Fibroblast of skin of right quadriceps (primary cell): ENCODE measurements around the gene GFOD2.
A peak's percentile ranks its signal among the peaks of the same experiment; 100 is the strongest.
"Not testable (repeated sequence)": the region's sequence is repeated elsewhere in the genome, so short reads cannot be mapped to it uniquely, and the experiment has no call there.

ENCODE experiments used
- DNase-seq: peaks from one replicate; pipeline ENCODE4 v3.0.0-alpha.2; 2013

The GFOD2 gene

GRCh38 chr16:67719048-67719777 lies at the start of gene GFOD2:
GFOD2 (minus strand) TSS chr16:67719316; CDS start chr16:67685715, 33,601 bp downstream.
- DNase-seq: peak; percentile 92

GRCh38 chr16:67767953-67768352 lies 48.8 kb upstream of the GFOD2 start:
- peak; percentile 47 for DNase-seq

DNA sequence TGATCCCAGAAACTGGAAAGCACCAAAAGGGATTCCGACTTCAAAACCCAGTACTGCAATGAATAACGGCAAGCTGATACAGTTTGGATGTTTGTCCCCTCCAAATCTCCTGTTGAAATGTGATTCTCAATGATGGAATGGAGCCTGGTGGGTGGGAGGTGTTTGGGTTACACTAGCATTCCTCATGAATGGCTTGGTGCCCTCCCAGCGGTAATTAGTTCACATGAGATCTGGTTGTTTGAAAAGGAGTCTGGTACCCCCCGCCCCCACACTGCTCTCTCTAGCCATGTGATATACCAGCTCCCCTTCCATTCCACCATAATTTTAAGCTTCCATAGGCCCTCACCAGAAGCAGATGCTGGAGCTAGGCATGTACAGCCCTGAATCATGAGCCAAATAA lies 47.2 kb upstream of the GFOD2 start:
- no peak for DNase-seq

DNA sequence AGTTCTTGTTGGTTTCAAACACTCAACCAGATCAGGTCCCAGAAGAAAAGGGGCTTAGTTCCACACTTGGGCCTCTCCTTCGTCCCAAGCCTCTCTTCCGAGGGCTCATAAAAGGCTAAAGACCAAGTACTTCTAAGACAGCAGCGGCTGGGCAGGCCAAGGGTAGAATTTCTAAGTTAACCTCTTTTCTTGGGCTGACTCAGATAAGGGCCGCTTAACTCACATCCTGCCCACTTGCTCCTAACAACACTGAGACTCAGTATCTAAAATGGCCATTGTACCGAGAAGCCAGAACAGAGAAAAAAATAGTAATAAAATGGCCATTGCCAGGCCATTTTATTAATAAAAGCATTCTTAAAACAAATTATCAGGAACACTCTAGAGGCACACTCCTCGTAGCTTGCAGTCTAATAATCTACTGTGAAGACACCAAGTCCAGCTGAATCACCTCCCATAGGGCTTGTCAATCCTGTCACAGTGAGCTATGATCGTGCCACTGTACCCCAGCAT lies 45.1 kb upstream of the GFOD2 start:
- no peak for DNase-seq

DNA sequence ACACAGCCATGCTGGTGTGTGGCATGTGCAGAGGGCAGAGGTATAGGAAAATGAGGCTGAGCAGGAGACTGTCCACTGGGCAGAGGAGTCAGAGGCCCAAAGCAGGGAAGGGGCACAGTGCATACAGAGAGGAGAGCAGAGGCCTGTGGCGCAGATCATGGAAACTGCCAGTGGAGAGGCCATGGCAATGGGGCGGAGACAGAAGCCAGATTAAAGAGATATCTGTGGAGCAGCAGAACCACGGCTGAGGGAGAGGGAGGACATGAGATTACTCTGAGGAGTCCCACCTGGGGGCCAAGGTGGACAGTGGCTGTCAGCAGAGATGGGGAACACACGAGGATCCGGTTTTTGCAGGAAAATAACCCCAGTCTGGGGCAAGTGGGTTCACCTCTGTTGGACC lies 44.0 kb upstream of the GFOD2 start:
- DNase-seq: no peak

- DNase-seq: no peak
Observed at GRCh38 chr16:67762385-67762784, 43.3 kb upstream of the GFOD2 start.

GRCh38 chr16:67761924-67762323 lies 42.8 kb upstream of the GFOD2 start:
- DNase-seq: no peak

- no peak for DNase-seq
Observed at GRCh38 chr16:67760956-67761230, 41.8 kb upstream of the GFOD2 start.

DNA sequence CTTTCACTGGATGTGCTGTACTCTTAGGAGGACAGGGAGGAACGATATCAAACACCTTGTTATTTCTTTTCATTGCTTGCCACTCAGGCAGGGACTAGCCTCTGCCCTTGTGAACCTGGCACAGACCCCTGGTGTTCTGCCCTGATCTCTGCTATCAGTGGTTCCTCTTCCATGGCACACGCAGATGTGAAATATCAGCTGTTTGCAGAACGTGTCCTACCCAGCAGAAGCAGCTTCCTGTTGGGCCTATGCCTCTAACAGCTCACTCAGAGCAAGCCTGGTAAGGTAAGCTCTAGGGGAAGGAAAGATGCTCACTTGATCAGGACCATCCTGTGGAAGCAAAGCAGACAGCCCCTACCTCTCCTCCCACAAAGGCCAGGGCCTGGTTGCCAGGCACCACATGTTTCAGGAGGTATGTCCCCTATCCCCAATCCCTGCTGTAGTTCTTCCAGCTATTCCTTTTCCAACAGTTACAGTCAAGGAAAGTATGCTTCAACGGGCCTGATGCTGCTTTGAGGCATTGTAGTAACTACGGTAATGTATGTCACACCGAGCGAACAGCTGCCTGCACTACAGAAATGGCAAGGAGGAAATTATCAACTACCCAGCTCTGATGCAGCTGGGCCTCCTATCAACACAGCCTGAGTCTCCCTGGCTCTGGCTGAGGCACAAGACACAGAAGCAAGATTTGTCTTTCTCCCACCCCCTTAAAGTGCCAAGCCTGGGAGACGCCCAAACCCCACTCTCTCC lies 41.3 kb upstream of the GFOD2 start:
- no peak for DNase-seq

- no peak for DNase-seq
Observed at GRCh38 chr16:67758966-67759365, 39.9 kb upstream of the GFOD2 start.

DNA sequence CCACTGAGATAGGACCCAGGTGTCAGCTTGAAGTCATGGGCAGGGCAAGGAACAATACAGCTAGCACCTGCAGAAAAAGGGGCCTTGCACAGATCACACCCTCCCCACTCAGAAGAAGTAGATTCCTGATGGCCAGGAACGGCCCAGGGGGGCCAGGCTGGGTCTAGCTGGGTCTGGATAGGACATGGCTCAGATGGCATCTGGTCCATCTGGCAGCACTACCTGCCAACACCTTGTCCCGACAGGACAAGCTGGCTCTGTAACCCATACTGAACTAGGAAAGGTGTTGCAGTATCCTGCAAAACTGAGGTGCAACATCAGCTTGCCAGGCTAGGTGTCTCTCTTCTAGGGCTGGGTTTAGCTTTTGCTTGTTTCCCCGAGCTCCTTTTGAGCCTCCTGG lies 38.9 kb upstream of the GFOD2 start:
- no peak for DNase-seq

GRCh38 chr16:67752641-67753040 lies 33.5 kb upstream of the GFOD2 start:
- DNase-seq: no peak

DNA sequence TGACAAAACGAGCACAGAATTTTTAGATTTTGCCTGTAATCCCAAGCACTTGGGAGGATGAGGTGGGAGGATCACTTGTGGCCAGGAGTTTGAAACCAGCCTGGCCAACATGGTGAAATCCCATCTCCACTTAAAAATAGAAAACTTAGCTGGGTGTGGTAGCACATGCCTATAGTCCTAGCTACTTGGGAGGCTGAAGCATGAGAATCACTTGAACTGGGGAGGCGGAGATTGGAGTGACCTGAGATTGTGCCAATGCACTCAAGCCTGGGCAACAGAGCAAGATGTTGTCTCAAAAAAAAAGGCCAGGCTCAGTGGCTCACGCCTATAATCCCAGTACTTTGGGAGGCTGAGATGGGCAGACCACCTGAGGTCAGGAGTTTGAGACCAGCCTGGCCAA lies 32.2 kb upstream of the GFOD2 start:
- not testable (repeated sequence) for DNase-seq

GRCh38 chr16:67750466-67750865 lies 31.4 kb upstream of the GFOD2 start:
- no peak for DNase-seq

- no peak for DNase-seq
Observed at GRCh38 chr16:67749436-67750078, 30.4 kb upstream of the GFOD2 start.

- no peak for DNase-seq
Observed at GRCh38 chr16:67748834-67749233, 29.7 kb upstream of the GFOD2 start.

DNA sequence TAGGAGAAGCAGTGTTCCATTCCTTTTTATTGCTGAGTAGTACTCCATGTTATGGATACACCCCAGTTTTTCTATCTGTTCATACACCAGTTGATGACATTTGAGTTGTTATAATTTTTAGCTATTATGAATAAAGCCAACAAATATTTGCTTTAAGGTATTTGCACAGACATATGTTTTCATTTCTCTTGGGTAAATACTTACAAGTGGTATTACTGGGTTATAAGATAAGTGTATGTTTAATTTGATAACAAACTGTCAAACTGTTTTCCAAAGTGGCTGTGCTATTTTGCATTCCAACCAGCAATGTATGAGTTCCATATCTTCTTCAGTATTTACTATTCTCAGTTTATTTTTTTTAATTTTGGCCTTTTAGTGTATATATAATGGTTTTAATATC lies 27.7 kb upstream of the GFOD2 start:
- DNase-seq: no peak

DNA sequence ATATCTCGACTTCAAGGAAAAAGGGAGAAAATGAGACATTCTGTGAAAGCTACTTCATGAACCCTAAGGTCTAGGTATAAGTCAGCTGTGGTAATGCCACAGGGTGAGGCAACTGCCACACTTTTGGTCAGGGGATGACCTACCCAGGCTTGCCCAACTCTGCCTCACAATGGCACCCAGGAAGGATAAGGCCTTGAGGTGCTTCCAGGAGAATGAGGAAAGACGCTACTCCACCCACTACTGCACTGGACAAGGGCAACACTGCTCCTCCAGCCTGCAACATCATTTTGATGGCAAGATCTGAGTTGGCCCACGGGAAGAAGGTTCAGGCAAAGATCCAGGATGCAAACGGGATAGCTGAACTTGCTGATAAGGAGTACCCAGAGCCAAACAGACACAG lies 22.0 kb upstream of the GFOD2 start:
- DNase-seq: no peak

DNA sequence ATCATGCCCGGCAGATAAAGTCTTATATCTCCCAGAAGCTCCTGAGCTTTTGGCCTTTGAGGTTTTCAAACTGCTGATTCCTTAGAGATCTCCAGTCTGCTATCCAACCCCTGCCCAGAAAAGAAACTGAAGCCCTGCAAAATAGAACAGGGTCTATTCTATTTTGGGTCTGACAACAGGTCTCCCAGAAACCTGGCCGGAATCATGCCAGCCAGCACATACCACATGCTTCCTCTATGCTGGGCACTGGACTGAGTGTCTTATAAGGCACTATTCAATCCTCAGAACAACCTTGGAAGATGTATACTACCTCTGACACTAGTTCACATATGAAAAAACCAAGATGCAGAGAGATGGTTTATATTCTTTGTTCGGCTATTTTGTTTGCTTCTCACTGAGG lies 21.3 kb upstream of the GFOD2 start:
- DNase-seq: no peak

DNA sequence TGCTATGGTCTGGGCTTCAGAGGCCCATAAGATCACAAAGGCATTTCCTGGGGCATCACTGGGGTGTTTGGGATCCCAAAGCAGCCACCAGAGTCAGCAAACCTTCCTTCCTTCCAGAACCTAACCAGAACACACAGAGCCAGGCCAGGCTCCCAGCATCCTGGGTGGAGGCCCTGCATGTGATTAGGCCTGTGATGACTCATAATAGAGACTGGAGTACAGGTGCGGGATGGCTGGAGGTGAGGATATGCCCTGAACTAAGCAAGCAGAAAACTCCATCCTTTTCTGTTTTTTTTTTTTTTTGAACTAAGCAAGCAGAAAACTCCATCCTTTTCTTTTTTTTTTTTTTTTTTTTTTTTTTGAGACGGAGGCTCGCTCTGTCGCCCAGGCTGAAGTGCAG lies 17.7 kb upstream of the GFOD2 start:
- DNase-seq: no peak

GRCh38 chr16:67734731-67735201 lies 15.7 kb upstream of the GFOD2 start:
- no peak for DNase-seq

GRCh38 chr16:67733734-67734470 lies 14.8 kb upstream of the GFOD2 start:
- DNase-seq: no peak

- DNase-seq: no peak
Observed at GRCh38 chr16:67731753-67732095, 12.6 kb upstream of the GFOD2 start.
